K562 (cell line): ENCODE measurements around the gene CARM1. TPM values are rescaled to one million over a fixed set of nuclear protein-coding genes. Genes with fewer than 3 reads are reported as not detected.
A peak's percentile ranks its signal among the peaks of the same experiment; 100 is the strongest.

Source experiments
- ARNT ChIP-seq, 2 experiments: fragments of 450-650 bp; IDR thresholded peaks; 2 replicates each; pipeline ENCODE4 v1.6.1; 2016; ENCODE audit warnings: mild to moderate bottlenecking in 1 of 2
- ELF1 ChIP-seq: fragments of 200-800 bp; sonication (Bioruptor generic); IDR thresholded peaks from 2 replicates; pipeline ENCODE4 v1.6.1; 2016; ENCODE audit warnings: missing genetic modification characterization, missing compliant biosample characterization
- EWSR1 ChIP-seq: fragments of 450-650 bp; IDR thresholded peaks from 2 replicates; pipeline ENCODE4 v1.6.1; 2018; ENCODE audit warnings: borderline replicate concordance, mild to moderate bottlenecking, low read depth, moderate library complexity; ENCODE audit not compliant: partially characterized antibody
- ILF3 ChIP-seq: fragments of 450-650 bp; IDR thresholded peaks from 2 replicates; pipeline ENCODE4 v1.6.1; 2018; ENCODE audit warnings: antibody characterized with exemption, mild to moderate bottlenecking, moderate library complexity, borderline replicate concordance
- KDM5B ChIP-seq: fragments of 200-600 bp; sonication (generic); IDR thresholded peaks from 2 replicates; pipeline ENCODE4 v1.6.1; 2012; ENCODE audit warnings: low read depth, mild to moderate bottlenecking, moderate library complexity, low read length, control low read depth, inconsistent platforms; ENCODE audit not compliant: insufficient replicate concordance
- LEF1 ChIP-seq: fragments of 450-650 bp; IDR thresholded peaks from 2 replicates; pipeline ENCODE4 v1.6.1; 2016; ENCODE audit warnings: mild to moderate bottlenecking
- PBX2 ChIP-seq, 2 experiments: IDR thresholded peaks in 1 of 2; conservative IDR thresholded peaks in 1 of 2; 2 replicates each; pipeline ENCODE4 v1.6.1; 2016; ENCODE audit warnings: low read depth in 2 of 2, mild to moderate bottlenecking in 1 of 2, missing compliant biosample characterization in 1 of 2, missing genetic modification characterization in 1 of 2, moderate library complexity in 1 of 2
- RNF2 ChIP-seq: sonication (generic); IDR thresholded peaks from 2 replicates; pipeline ENCODE4 v1.6.1; 2016
- SMAD1 ChIP-seq: fragments of 150-350 bp; IDR thresholded peaks from 2 replicates; pipeline ENCODE4 v1.6.1; 2014; ENCODE audit warnings: low read length, low read depth; ENCODE audit not compliant: partially characterized antibody
- SMAD2 ChIP-seq: fragments of 150-350 bp; IDR thresholded peaks from 2 replicates; pipeline ENCODE4 v1.6.1; 2014; ENCODE audit warnings: low read depth, mild to moderate bottlenecking, low read length
- TEAD1 ChIP-seq, 2 experiments: fragments of 450-650 bp in 1 of 2; sonication (generic) in 1 of 2; formaldehyde crosslinking; IDR thresholded peaks; 2 replicates each; pipeline versions ENCODE4 v1.4.0 to v1.8.0; 2020 to 2022; ENCODE audit warnings: mild to moderate bottlenecking in 2 of 2, missing genetic modification reagents in 1 of 2
- U2AF2 ChIP-seq: fragments of 200-400 bp; formaldehyde crosslinking; optimal IDR thresholded peaks from 2 replicates; pipeline ENCODE3; 2017; ENCODE audit warnings: low read depth, mild to moderate bottlenecking, low read length
- ZEB2 ChIP-seq: fragments of 450-650 bp; IDR thresholded peaks from 2 replicates; pipeline ENCODE4 v1.6.1; 2016
- ZFX ChIP-seq: sonication (generic); formaldehyde crosslinking; IDR thresholded peaks from 2 replicates; pipeline ENCODE4 v1.8.0; 2022; ENCODE audit warnings: mild to moderate bottlenecking, missing genetic modification reagents, moderate library complexity
- ZNF280A ChIP-seq: fragments of 450-650 bp; IDR thresholded peaks from 2 replicates; pipeline ENCODE4 v1.6.1; 2018; ENCODE audit warnings: mild to moderate bottlenecking, low read depth; ENCODE audit not compliant: partially characterized antibody
- ZNF354B ChIP-seq: fragments of 250-450 bp; sonication (Bioruptor Pico); IDR thresholded peaks from 2 replicates; pipeline ENCODE4 v1.4.0; 2020
- ZNF444 ChIP-seq: fragments of 250-450 bp; sonication (Bioruptor Pico); IDR thresholded peaks from 2 replicates; pipeline ENCODE4 v1.4.0; 2020; ENCODE audit warnings: mild to moderate bottlenecking, moderate library complexity
- ZNF696 ChIP-seq: fragments of 250-450 bp; sonication (Bioruptor Pico); conservative IDR thresholded peaks from 2 replicates; pipeline ENCODE4 v1.4.0; 2020; ENCODE audit warnings: mild to moderate bottlenecking, moderate library complexity
- polyA plus RNA-seq, 8 experiments: library from polyadenylated mRNA; depleted of rRNA in 4 of 8; stranded (reverse) in 5 of 8; unstranded in 3 of 8; fragments of >200 nt; fragmentation: Nextera tagmentation in 2 of 8; fragmentation: Illumina TruSeq in 1 of 8; extraction: Ambion mirVana in 2 of 8; extraction: Trizol in 1 of 8; gene quantifications; 2 replicates each; pipeline versions ENCODE4 v1.2.1 to v1.2.3, GENCODE V29; 2011 to 2014; ENCODE audit warnings: inconsistent platforms in 1 of 8, missing spikeins in 1 of 8
- total RNA-seq, 7 experiments: library from RNA; depleted of rRNA in 6 of 7; stranded (reverse); fragments of >200 nt in 6 of 7; fragmentation: Illumina TruSeq in 2 of 7; extraction: Trizol in 2 of 7; gene quantifications; 2 replicates each; pipeline versions ENCODE4 v1.2.1 to v1.2.3, GENCODE V29; 2011 to 2021; ENCODE audit warnings: low replicate concordance in 1 of 7
- TF ChIP-seq, protein P1 (sequence below): fragments of 200-800 bp; sonication (Bioruptor generic); IDR thresholded peaks from 2 replicates; pipeline ENCODE4 v1.6.1; 2017; ENCODE audit warnings: missing genetic modification characterization, missing compliant biosample characterization
- TF ChIP-seq, protein P2 (sequence below): sonication (generic); formaldehyde crosslinking; IDR thresholded peaks from 2 replicates; pipeline ENCODE4 v1.8.0; 2022; ENCODE audit warnings: mild to moderate bottlenecking, low read depth, missing genetic modification reagents

Gene CARM1
- total and polyA plus RNA-seq, 9 of the 15 experiments (the other 6 are each of a cell fraction or from before 2014, with no cell fraction given): 0.36 to 86.0 (median 29.7) TPM

DNA sequence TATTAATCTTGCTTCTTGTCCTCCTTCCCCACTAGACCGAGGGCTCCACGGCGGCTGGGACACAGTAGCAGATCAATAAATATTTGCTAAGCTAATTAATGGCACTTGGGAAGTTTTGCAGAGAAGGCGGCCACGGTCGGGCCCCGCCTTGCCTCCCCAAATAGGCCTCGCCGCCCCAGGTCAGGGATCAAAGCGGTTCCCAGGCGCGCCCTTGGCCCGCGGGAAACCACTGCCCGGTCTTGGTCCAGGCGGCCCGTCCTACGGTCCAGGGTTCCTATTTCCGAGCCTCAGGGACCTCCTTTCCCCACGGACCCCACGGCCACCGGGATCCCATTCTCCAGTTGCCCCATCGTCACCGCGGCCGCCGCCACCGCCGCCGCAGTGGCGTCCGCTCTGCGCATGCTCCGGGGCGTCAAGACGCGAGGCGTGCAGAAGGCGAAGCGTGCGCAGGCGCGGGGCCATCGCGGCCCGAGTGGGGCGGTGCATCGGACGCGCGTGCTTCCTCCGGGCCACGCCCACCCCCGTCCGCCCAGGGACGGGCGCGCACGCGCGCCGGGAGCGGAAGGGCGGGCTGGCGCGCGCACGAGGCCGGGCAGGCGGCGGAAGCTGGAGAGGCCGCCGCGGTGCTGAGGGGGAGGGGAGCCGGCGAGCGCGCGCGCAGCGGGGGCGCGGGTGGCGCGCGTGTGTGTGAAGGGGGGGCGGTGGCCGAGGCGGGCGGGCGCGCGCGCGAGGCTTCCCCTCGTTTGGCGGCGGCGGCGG is 89.1 kb downstream of the CARM1 start, which contains the start of gene SMARCA4 (continued):
- TF ChIP-seq, protein P1, sequence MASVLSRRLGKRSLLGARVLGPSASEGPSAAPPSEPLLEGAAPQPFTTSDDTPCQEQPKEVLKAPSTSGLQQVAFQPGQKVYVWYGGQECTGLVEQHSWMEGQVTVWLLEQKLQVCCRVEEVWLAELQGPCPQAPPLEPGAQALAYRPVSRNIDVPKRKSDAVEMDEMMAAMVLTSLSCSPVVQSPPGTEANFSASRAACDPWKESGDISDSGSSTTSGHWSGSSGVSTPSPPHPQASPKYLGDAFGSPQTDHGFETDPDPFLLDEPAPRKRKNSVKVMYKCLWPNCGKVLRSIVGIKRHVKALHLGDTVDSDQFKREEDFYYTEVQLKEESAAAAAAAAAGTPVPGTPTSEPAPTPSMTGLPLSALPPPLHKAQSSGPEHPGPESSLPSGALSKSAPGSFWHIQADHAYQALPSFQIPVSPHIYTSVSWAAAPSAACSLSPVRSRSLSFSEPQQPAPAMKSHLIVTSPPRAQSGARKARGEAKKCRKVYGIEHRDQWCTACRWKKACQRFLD (CRISPR knock-in tag): peak; percentile 99
- TF ChIP-seq ILF3 (no peak), U2AF2 (no peak), ZNF696 (CRISPR knock-in tag) (no peak), ZNF354B (CRISPR knock-in tag) (no peak), LEF1 (no peak; the same call in 1 of the 2 replicates), TEAD1 (CRISPR knock-in tag; IDR thresholded peaks at IDR 0.05) (peak in 1 of 2 experiments; percentile 39; a peak in 1 of 4 replicates), PBX2 (CRISPR knock-in tag; IDR thresholded peaks at IDR 0.05; ENCODE audit: low read depth) (no peak), PBX2 (tag; conservative IDR thresholded peaks at IDR 0.05; ENCODE audit: low read depth) (no peak), ZNF444 (no peak), ELF1 (tag) (peak; percentile 73; the same call in 1 of the 2 replicates), SMAD1 (no peak), RNF2 (0 out of 2 replicates have a peak, but pooled peaks have one; percentile 11), ZFX (peak; percentile 100), ARNT (IDR thresholded peaks at IDR 0.05) (no peak), EWSR1 (no peak), ZEB2 (no peak), KDM5B (peak; percentile 87), SMAD2 (no peak), ZNF280A (no peak)
- TF ChIP-seq, protein P2, sequence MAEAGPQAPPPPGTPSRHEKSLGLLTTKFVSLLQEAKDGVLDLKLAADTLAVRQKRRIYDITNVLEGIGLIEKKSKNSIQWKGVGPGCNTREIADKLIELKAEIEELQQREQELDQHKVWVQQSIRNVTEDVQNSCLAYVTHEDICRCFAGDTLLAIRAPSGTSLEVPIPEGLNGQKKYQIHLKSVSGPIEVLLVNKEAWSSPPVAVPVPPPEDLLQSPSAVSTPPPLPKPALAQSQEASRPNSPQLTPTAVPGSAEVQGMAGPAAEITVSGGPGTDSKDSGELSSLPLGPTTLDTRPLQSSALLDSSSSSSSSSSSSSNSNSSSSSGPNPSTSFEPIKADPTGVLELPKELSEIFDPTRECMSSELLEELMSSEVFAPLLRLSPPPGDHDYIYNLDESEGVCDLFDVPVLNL: no peak
